HepG2 (cell line): ENCODE results near the gene CORO7. TPM values are rescaled to one million over a fixed set of nuclear protein-coding genes. Genes with fewer than 3 reads are reported as not detected.

ENCODE experiments used
- AFF4 ChIP-seq: sonication (generic); formaldehyde crosslinking; IDR thresholded peaks from 2 replicates; pipeline ENCODE4 v1.4.0; 2020; ENCODE audit warnings: missing genetic modification reagents
- ATF7-NPFF ChIP-seq: sonication (generic); formaldehyde crosslinking; IDR thresholded peaks from 2 replicates; pipeline ENCODE4 v1.8.1; 2023; ENCODE audit warnings: mild to moderate bottlenecking, low read depth, missing genetic modification reagents, moderate library complexity
- ATM ChIP-seq: fragments of 450-650 bp; IDR thresholded peaks from 2 replicates; pipeline ENCODE4 v1.7.1; 2017; ENCODE audit warnings: mild to moderate bottlenecking, borderline replicate concordance
- BHLHE40 ChIP-seq: IDR thresholded peaks from 2 replicates; pipeline ENCODE4 v1.6.1; 2011; ENCODE audit warnings: low read length, improper control_type of control experiment
- CC2D1A ChIP-seq: sonication (generic); formaldehyde crosslinking; IDR thresholded peaks from 2 replicates; pipeline ENCODE4 v1.8.1; 2023; ENCODE audit warnings: mild to moderate bottlenecking, missing genetic modification reagents
- CENPT ChIP-seq: sonication (generic); formaldehyde crosslinking; IDR thresholded peaks from 2 replicates; pipeline ENCODE4 v1.8.0; 2022; ENCODE audit warnings: low read depth, mild to moderate bottlenecking, moderate library complexity, missing genetic modification reagents
- CSRNP2 ChIP-seq: sonication (generic); formaldehyde crosslinking; conservative IDR thresholded peaks from 2 replicates; pipeline ENCODE4 v1.8.0; 2022; ENCODE audit warnings: low read depth, missing genetic modification reagents
- DR1 ChIP-seq: sonication (generic); formaldehyde crosslinking; IDR thresholded peaks from 2 replicates; pipeline ENCODE4 v1.8.0; 2021; ENCODE audit warnings: mild to moderate bottlenecking, missing genetic modification reagents, inconsistent platforms
- ERF ChIP-seq: IDR thresholded peaks from 2 replicates; pipeline ENCODE4 v1.6.1; 2018; ENCODE audit warnings: missing biosample characterization, missing genetic modification reagents
- ESRRA ChIP-seq: sonication (generic); formaldehyde crosslinking; IDR thresholded peaks from 2 replicates; pipeline ENCODE4 v1.5.1; 2020; ENCODE audit warnings: mild to moderate bottlenecking, low read depth, missing genetic modification reagents
- HDAC2 ChIP-seq: sonication (generic); formaldehyde crosslinking; IDR thresholded peaks from 2 replicates; pipeline ENCODE4 v1.4.0; 2020; ENCODE audit warnings: missing genetic modification reagents
- HHEX ChIP-seq: IDR thresholded peaks from 2 replicates; pipeline ENCODE4 v1.6.1; 2016; ENCODE audit warnings: control low read depth
- HINFP ChIP-seq: sonication (generic); formaldehyde crosslinking; IDR thresholded peaks from 2 replicates; pipeline ENCODE4 v1.4.0; 2020; ENCODE audit warnings: low read depth, mild to moderate bottlenecking, missing genetic modification reagents
- HNRNPL ChIP-seq: fragments of 200-400 bp; formaldehyde crosslinking; IDR thresholded peaks from 2 replicates; pipeline ENCODE4 v1.6.1; 2017; ENCODE audit warnings: mild to moderate bottlenecking, low read depth, low read length
- MBD4 ChIP-seq: IDR thresholded peaks from 2 replicates; pipeline ENCODE4 v1.6.1; 2012; ENCODE audit warnings: low read length, inconsistent platforms, borderline replicate concordance
- MYC ChIP-seq: sonication (generic); formaldehyde crosslinking; IDR thresholded peaks from 2 replicates; pipeline ENCODE4 v1.9.0; 2021; ENCODE audit warnings: missing genetic modification reagents, borderline replicate concordance
- NONO ChIP-seq, 2 experiments: fragments of 450-650 bp in 1 of 2; sonication (generic) in 1 of 2; formaldehyde crosslinking in 1 of 2; IDR thresholded peaks in 1 of 2; conservative IDR thresholded peaks in 1 of 2; 2 replicates each; pipeline versions ENCODE4 v1.6.1 to v1.8.0; 2017 to 2022; ENCODE audit warnings: mild to moderate bottlenecking in 1 of 2, missing genetic modification reagents in 1 of 2, moderate library complexity in 1 of 2
- TP53 ChIP-seq: sonication (generic); formaldehyde crosslinking; conservative IDR thresholded peaks from 2 replicates; pipeline ENCODE4 v1.4.0; 2020; ENCODE audit warnings: missing genetic modification reagents
- TRIM24 ChIP-seq: sonication (generic); formaldehyde crosslinking; IDR thresholded peaks from 2 replicates; pipeline ENCODE4 v1.8.0; 2022; ENCODE audit warnings: mild to moderate bottlenecking, missing genetic modification reagents
- ZNF3 ChIP-seq: IDR thresholded peaks from 2 replicates; pipeline ENCODE4 v1.7.0; 2017; ENCODE audit warnings: inconsistent platforms
- ZNF343 ChIP-seq: sonication (generic); formaldehyde crosslinking; IDR thresholded peaks from 2 replicates; pipeline ENCODE4 v1.4.0; 2020; ENCODE audit warnings: mild to moderate bottlenecking, missing genetic modification reagents
- ZNF432 ChIP-seq: sonication (generic); formaldehyde crosslinking; IDR thresholded peaks from 2 replicates; pipeline ENCODE4 v1.5.0; 2020; ENCODE audit warnings: missing genetic modification reagents, mild to moderate bottlenecking, borderline replicate concordance
- ZNF562 ChIP-seq: sonication (generic); formaldehyde crosslinking; IDR thresholded peaks from 2 replicates; pipeline ENCODE4 v1.8.0; 2022; ENCODE audit warnings: missing genetic modification reagents, borderline replicate concordance
- ZNF7 ChIP-seq: IDR thresholded peaks from 2 replicates; pipeline ENCODE4 v1.6.1; 2016; ENCODE audit warnings: missing biosample characterization, missing genetic modification reagents
- ZNF720 ChIP-seq: sonication (generic); formaldehyde crosslinking; IDR thresholded peaks from 2 replicates; pipeline ENCODE4 v1.4.0; 2020; ENCODE audit warnings: missing genetic modification reagents
- ZNF781 ChIP-seq: sonication (generic); formaldehyde crosslinking; IDR thresholded peaks from 2 replicates; pipeline ENCODE4 v1.5.1; 2020; ENCODE audit warnings: borderline replicate concordance, mild to moderate bottlenecking, missing genetic modification reagents; ENCODE audit errors: not compliant biosample characterization
- polyA plus RNA-seq, 8 experiments: library from polyadenylated mRNA; depleted of rRNA in 3 of 8; stranded (reverse) in 7 of 8; unstranded in 1 of 8; fragments of >200 nt; fragmentation: Illumina TruSeq in 4 of 8; extraction: Trizol in 4 of 8; gene quantifications; 2 replicates each; pipeline versions ENCODE4 v1.2.1 to v1.2.3, GENCODE V29; 2011 to 2016; ENCODE audit warnings: low read depth in 4 of 8, missing spikeins in 1 of 8, mixed read lengths in 1 of 8; ENCODE audit not compliant: insufficient read depth in 1 of 8
- total RNA-seq, 5 experiments: library from RNA; depleted of rRNA; stranded (reverse); fragments of >200 nt; fragmentation: Illumina TruSeq; extraction: Trizol; gene quantifications; 2 replicates each; pipeline ENCODE4 v1.2.3, GENCODE V29; 2016; ENCODE audit warnings: low read depth in 1 of 5

The CORO7 gene
- total and polyA plus RNA-seq, 2 of the 13 experiments (the other 11 are each of a cell fraction or from before 2014, with no cell fraction given) = 9.9 to 14.3 TPM

GRCh38 chr16:4371357-4372000 is 44.9 kb downstream of the CORO7 start, which contains the start of gene VASN (continued):
- no peak; the same call in 1 of the 2 replicates for TF ChIP-seq AFF4 (CRISPR knock-in tag)
- TF ChIP-seq ATM = no peak
- TF ChIP-seq CENPT = no peak
- TF ChIP-seq HNRNPL = no peak
- no peak for TF ChIP-seq CC2D1A (CRISPR knock-in tag)
- TF ChIP-seq HHEX (CRISPR knock-in tag) = no peak
- TF ChIP-seq ZNF7 (CRISPR knock-in tag) = no peak
- TF ChIP-seq ZNF781 (CRISPR knock-in tag) = no peak
- TF ChIP-seq MYC (CRISPR knock-in tag) = peak; percentile 60; the same call in 1 of the 2 replicates
- TF ChIP-seq ZNF562 (CRISPR knock-in tag) = no peak
- TF ChIP-seq ZNF343 (CRISPR knock-in tag) = no peak
- TF ChIP-seq DR1 (CRISPR knock-in tag) = peak; percentile 99
- no peak for TF ChIP-seq NONO (IDR thresholded peaks at IDR 0.05)
- TF ChIP-seq NONO (CRISPR knock-in tag; conservative IDR thresholded peaks at IDR 0.05) = peak; percentile 54; the same call in 1 of the 2 replicates
- TF ChIP-seq HINFP (CRISPR knock-in tag) = no peak
- no peak for TF ChIP-seq ZNF432 (CRISPR knock-in tag)
- TF ChIP-seq ATF7-NPFF = peak; percentile 88
- peak; percentile 76 for TF ChIP-seq ERF
- peak; percentile 42; the same call in 1 of the 2 replicates for TF ChIP-seq BHLHE40
- no peak for TF ChIP-seq ZNF720 (CRISPR knock-in tag)
- TF ChIP-seq TP53 (CRISPR knock-in tag) = no peak
- 0 out of 2 replicates have a peak, but pooled peaks have one; percentile 21 for TF ChIP-seq ESRRA (CRISPR knock-in tag)
- no peak for TF ChIP-seq ZNF3 (CRISPR knock-in tag)
- TF ChIP-seq MBD4 = no peak
- TF ChIP-seq HDAC2 (CRISPR knock-in tag) = no peak
- TF ChIP-seq CSRNP2 (CRISPR knock-in tag) = no peak
- no peak for TF ChIP-seq TRIM24 (CRISPR knock-in tag)
